Glutamatergic neuron (in vitro differentiated cells): ENCODE measurements around the gene TRMT1. TPM values are rescaled to one million over a fixed set of nuclear protein-coding genes. Genes with fewer than 3 reads are reported as not detected.

Experiments used
- DNase-seq: peaks from one replicate; pipeline ENCODE4 v3.0.0; 2022
- H3K27ac Mint-ChIP-seq: one replicate; pipeline ENCODE4 v1.8.0; 2020; ENCODE audit warnings: mild to moderate bottlenecking, mixed read lengths, inconsistent platforms; ENCODE audit not compliant: unreplicated experiment
- H3K27me3 Mint-ChIP-seq: one replicate; pipeline ENCODE4 v1.8.0; 2020; ENCODE audit warnings: mild to moderate bottlenecking, moderate library complexity, mixed read lengths, inconsistent platforms; ENCODE audit not compliant: unreplicated experiment
- H3K36me3 Mint-ChIP-seq: one replicate; pipeline ENCODE4 v1.8.0; 2020; ENCODE audit warnings: mild to moderate bottlenecking, mixed read lengths, inconsistent platforms; ENCODE audit not compliant: unreplicated experiment
- H3K4me1 Mint-ChIP-seq: one replicate; pipeline ENCODE4 v1.8.0; 2020; ENCODE audit warnings: mild to moderate bottlenecking, low read depth, mixed read lengths, inconsistent platforms; ENCODE audit not compliant: unreplicated experiment
- H3K4me3 Mint-ChIP-seq: one replicate; pipeline ENCODE4 v1.8.0; 2020; ENCODE audit warnings: mild to moderate bottlenecking, mixed read lengths, inconsistent platforms; ENCODE audit not compliant: unreplicated experiment
- H3K9me3 Mint-ChIP-seq: one replicate; pipeline ENCODE4 v1.8.0; 2020; ENCODE audit warnings: mild to moderate bottlenecking, moderate library complexity, mixed read lengths, inconsistent platforms; ENCODE audit not compliant: unreplicated experiment
- total RNA-seq: library from RNA; stranded (reverse); fragmentation: NEBNext Ultra II Directional; extraction: Animal tissue kit (Norgen Biotek cat#: 25700); gene quantifications from one replicate; pipeline ENCODE4 v1.2.1, GENCODE V29; 2021; ENCODE audit not compliant: unreplicated experiment
- TF ChIP-seq, protein P1 (sequence below): fragments of 200-600 bp; sonication (generic); IDR thresholded peaks from one replicate; pipeline ENCODE4 v1.5.0; 2021; ENCODE audit not compliant: partially characterized antibody, unreplicated experiment

The TRMT1 gene
- total RNA-seq, 1 donor from 2014 or later: 29.2 TPM

- H3K4me1 Mint-ChIP-seq: peaks cover 10% of the 10 kb centered on the region
- no peaks in the 10 kb centered on the region for H3K36me3 Mint-ChIP-seq
- H3K9me3 Mint-ChIP-seq: peaks cover 4% of the 10 kb centered on the region
- no peak overlapping the region for H3K4me3 Mint-ChIP-seq
- no peak overlapping the region for H3K27ac Mint-ChIP-seq
- TF ChIP-seq, protein P1, sequence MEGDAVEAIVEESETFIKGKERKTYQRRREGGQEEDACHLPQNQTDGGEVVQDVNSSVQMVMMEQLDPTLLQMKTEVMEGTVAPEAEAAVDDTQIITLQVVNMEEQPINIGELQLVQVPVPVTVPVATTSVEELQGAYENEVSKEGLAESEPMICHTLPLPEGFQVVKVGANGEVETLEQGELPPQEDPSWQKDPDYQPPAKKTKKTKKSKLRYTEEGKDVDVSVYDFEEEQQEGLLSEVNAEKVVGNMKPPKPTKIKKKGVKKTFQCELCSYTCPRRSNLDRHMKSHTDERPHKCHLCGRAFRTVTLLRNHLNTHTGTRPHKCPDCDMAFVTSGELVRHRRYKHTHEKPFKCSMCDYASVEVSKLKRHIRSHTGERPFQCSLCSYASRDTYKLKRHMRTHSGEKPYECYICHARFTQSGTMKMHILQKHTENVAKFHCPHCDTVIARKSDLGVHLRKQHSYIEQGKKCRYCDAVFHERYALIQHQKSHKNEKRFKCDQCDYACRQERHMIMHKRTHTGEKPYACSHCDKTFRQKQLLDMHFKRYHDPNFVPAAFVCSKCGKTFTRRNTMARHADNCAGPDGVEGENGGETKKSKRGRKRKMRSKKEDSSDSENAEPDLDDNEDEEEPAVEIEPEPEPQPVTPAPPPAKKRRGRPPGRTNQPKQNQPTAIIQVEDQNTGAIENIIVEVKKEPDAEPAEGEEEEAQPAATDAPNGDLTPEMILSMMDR: no peak
- peaks cover 8% of the 10 kb centered on the region for H3K27me3 Mint-ChIP-seq
- no peak for DNase-seq
These were observed 24.4 kb downstream of the TRMT1 start for GRCh38 chr19:13092158-13092543.

DNA sequence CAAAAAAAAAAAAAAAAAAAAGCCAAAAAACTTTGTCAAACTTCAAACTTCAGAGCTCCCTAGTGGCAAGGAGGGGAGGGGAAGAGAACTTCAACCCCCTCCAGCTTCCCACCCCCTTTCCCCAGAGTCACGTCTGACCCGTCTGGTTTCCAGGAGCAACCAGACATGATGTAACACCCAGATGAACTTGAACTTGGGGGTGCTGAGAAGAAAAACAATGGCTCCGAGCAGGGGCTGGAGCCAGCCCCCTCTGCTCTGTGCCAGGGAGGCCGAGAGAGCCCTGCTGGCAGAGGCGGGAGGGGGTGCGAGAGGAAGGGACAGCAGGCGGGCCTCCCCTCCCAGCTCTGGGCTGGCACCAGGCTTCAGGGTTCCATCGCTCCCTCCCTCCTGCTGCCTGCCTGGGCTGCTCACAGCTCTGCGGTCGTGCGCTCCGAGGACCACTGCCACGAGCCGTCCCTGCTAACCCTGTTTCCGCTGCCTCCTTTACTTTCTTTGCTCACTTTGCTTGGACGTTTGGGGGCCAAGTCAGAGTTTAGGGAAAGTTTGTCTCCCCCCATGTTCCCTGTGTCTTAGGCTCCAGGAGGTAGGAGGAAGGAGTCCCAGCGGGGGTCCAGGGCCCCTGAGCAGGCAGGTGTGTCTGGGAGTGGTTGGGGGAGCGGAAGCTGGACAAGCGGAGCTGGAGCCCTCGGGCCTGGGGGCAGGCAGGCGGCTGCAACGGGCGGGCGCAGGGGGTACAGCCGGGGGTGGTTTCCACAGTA, 25.0 kb downstream of the TRMT1 start:
- peak; percentile 58 for DNase-seq
- H3K4me3 Mint-ChIP-seq: no peak overlapping the region

DNA sequence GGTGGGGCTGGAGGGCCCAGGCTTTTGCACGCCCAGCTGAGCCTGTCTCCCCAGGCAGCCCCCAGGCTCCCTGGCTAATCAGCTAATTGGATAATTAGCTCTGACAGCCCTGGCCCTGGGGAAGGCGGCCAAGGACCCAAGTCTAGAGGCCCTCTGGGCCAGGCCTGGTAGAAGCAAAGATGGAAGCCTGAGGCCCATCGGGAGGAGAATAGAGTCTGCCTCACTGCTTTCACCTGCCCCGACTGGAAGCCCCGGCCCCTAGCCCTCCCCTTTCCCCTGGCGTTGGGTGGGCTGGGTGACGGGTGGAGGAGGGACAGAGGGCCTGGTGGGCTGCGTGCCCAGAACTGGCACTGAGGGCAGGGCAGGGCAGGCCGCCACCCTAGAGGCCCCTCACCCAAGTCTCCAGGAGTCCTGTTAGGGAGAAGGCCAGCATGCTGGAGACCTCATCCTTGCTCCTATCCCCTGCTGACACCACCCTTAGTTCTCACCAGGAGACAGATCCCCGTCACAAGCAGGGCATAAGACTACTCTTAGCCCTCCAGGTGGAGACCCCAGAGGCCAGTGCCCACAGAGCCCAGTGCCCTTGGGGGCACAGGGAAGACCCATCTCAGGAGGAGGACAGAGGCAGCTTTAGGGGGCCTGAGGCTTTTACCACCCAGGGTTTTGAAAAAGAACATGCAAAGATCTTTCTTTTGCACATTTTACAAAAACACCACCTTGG, 25.9 kb downstream of the TRMT1 start:
- TF ChIP-seq, protein P1: no peak
- Mint-ChIP-seq H3K9me3 (peaks cover 9% of the 10 kb centered on the region), H3K27me3 (peaks cover 8% of the 10 kb centered on the region), H3K36me3 (no peaks in the 10 kb centered on the region), H3K4me3 (no peak overlapping the region), H3K27ac (no peak overlapping the region), H3K4me1 (peaks cover 7% of the 10 kb centered on the region)
- DNase-seq: no peak

More for the DNA sequence above, 25.0 kb downstream of the TRMT1 start:
- H3K4me1 Mint-ChIP-seq: peaks cover 5% of the 10 kb centered on the region
- peaks cover 8% of the 10 kb centered on the region for H3K27me3 Mint-ChIP-seq
- H3K9me3 Mint-ChIP-seq: peaks cover 4% of the 10 kb centered on the region
- no peak overlapping the region for H3K27ac Mint-ChIP-seq
- TF ChIP-seq, protein P1: no peak
- H3K36me3 Mint-ChIP-seq: no peaks in the 10 kb centered on the region

DNA sequence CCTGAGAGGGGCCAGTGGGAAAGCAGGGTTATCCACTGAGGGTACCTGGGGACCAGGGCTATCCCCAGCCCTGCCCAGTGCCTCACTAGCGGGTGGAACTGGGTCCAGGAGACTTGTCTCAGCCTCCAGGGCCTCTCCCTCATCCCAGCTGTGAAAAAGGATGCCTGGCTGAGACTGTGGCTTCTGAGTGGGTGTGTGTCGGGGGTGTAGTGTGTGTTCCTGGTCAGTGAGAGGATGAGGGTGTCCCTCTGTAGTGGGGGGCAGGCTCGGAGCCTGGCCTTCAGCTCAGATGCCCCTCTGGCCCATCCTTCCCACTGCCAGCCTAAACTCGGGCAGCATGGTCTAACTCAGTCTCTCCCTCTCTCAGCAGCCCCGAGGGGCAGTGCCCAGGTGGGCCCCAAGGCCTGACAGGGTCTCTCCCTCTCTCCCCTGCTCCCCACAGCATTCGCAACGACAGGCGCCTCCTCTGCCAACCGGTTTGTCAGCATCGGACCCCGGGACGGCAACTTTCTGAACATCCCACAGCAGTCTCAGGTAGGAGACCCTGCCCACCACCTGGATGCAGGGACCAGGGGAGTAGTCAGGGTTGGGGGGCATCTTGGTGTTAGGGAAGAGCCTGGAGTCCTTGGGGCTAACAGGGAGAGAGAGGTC, 26.6 kb downstream of the TRMT1 start:
- no peak for DNase-seq
- peaks cover 9% of the 10 kb centered on the region for H3K4me1 Mint-ChIP-seq
- H3K9me3 Mint-ChIP-seq: peaks cover 10% of the 10 kb centered on the region
- peaks cover 8% of the 10 kb centered on the region for H3K27me3 Mint-ChIP-seq
- H3K36me3 Mint-ChIP-seq: no peaks in the 10 kb centered on the region
- H3K27ac Mint-ChIP-seq: no peak overlapping the region
- TF ChIP-seq, protein P1: no peak
- H3K4me3 Mint-ChIP-seq: no peak overlapping the region
